ENCODE data around the gene CDON.

CDON gene

GRCh38 chr11:125954945-125955640, 107.6 kb downstream of the CDON start:
- DNase-seq, result no peak

- DNase-seq, result no peak
Observed at GRCh38 chr11:125954123-125954944, 108.3 kb downstream of the CDON start.

- DNase-seq, result no peak
Observed at GRCh38 chr11:125953401-125953935, 109.2 kb downstream of the CDON start.

- DNase-seq, result no peak
Observed at GRCh38 chr11:125952973-125953372, 109.7 kb downstream of the CDON start.

- DNase-seq, result no peak
Observed at GRCh38 chr11:125952559-125952958, 110.1 kb downstream of the CDON start.

- no peak for DNase-seq
Observed at GRCh38 chr11:125951731-125952130, 110.9 kb downstream of the CDON start.

- peak; percentile 8 for DNase-seq
Observed at GRCh38 chr11:125950696-125951651, 111.7 kb downstream of the CDON start.

- no peak for DNase-seq
Observed at GRCh38 chr11:125950178-125950490, 112.5 kb downstream of the CDON start.

- DNase-seq, result no peak
Observed at GRCh38 chr11:125949271-125950177, 113.1 kb downstream of the CDON start.

- DNase-seq, result no peak
Observed at GRCh38 chr11:125948278-125949051, 114.2 kb downstream of the CDON start.

- no peak for DNase-seq
Observed at GRCh38 chr11:125947419-125948277, 115.0 kb downstream of the CDON start.

GRCh38 chr11:125946712-125947418, 115.8 kb downstream of the CDON start:
- no peak for DNase-seq

- DNase-seq, result no peak
Observed at GRCh38 chr11:125945797-125946520, 116.7 kb downstream of the CDON start, which contains the start of gene VSIG10L2. Gene VSIG10L2 (plus strand): TSS chr11:125946044. CDS start chr11:125946056, 12 bp downstream.

- no peak for DNase-seq
Observed at GRCh38 chr11:125945011-125945796, 117.5 kb downstream of the CDON start.

GRCh38 chr11:125944350-125945010, 118.2 kb downstream of the CDON start:
- DNase-seq, result no peak

GRCh38 chr11:125943661-125944349, 118.9 kb downstream of the CDON start:
- DNase-seq, result no peak
